Progenitor cell of endocrine pancreas (in vitro differentiated cells): ENCODE measurements around the gene EBF3. TPM values are rescaled to one million over a fixed set of nuclear protein-coding genes. Genes with fewer than 3 reads are reported as not detected.

Source experiments
- DNase-seq: peaks from one replicate; pipeline ENCODE4 v3.0.0; 2021; ENCODE audit warnings: low spot score; ENCODE audit not compliant: unreplicated experiment
- H3K27ac Mint-ChIP-seq: 2 replicates; pipeline ENCODE4 v1.8.0; 2021; ENCODE audit warnings: mild to moderate bottlenecking, moderate library complexity, mixed read lengths
- H3K27me3 Mint-ChIP-seq: 2 replicates; pipeline ENCODE4 v1.8.0; 2021; ENCODE audit warnings: mixed read lengths
- H3K36me3 Mint-ChIP-seq: 2 replicates; pipeline ENCODE4 v1.8.0; 2022; ENCODE audit warnings: mixed read lengths; ENCODE audit not compliant: insufficient read depth
- H3K4me1 Mint-ChIP-seq: 2 replicates; pipeline ENCODE4 v1.8.0; 2021; ENCODE audit warnings: low read depth, mixed read lengths
- H3K4me3 Mint-ChIP-seq: 2 replicates; pipeline ENCODE4 v1.8.0; 2021; ENCODE audit warnings: low read depth, mild to moderate bottlenecking, moderate library complexity, mixed read lengths
- H3K9me3 Mint-ChIP-seq: 2 replicates; pipeline ENCODE4 v1.8.0; 2021; ENCODE audit warnings: low read depth, mixed read lengths
- CTCF ChIP-seq: fragments of 200-600 bp; sonication (generic); IDR thresholded peaks from one replicate; pipeline ENCODE4 v1.5.0; 2021; ENCODE audit warnings: antibody characterized with exemption, mild to moderate bottlenecking; ENCODE audit not compliant: unreplicated experiment
- total RNA-seq: library from RNA; stranded (reverse); gene quantifications from 2 replicates; pipeline ENCODE4 v1.2.1, GENCODE V29; 2021

The EBF3 gene
- total RNA-seq, 1 donor from 2014 or later: 0.19 TPM

GRCh38 chr10:129927351-129928120, 36.5 kb downstream of the EBF3 start:
- TF ChIP-seq CTCF: no peak
- no peaks in the 10 kb centered on the region for H3K9me3 Mint-ChIP-seq
- no peaks in the 10 kb centered on the region for H3K36me3 Mint-ChIP-seq
- peaks cover 70% of the 10 kb centered on the region for H3K27me3 Mint-ChIP-seq
- H3K27ac Mint-ChIP-seq: no peak overlapping the region
- DNase-seq: no peak
- H3K4me1 Mint-ChIP-seq: no peaks in the 10 kb centered on the region
- no peak overlapping the region for H3K4me3 Mint-ChIP-seq

GRCh38 chr10:129926066-129927055, 37.7 kb downstream of the EBF3 start:
- H3K9me3 Mint-ChIP-seq: no peaks in the 10 kb centered on the region
- no peak overlapping the region for H3K4me3 Mint-ChIP-seq
- no peak overlapping the region for H3K27ac Mint-ChIP-seq
- no peak for DNase-seq
- H3K4me1 Mint-ChIP-seq: no peaks in the 10 kb centered on the region
- no peaks in the 10 kb centered on the region for H3K36me3 Mint-ChIP-seq
- no peak for TF ChIP-seq CTCF
- peaks cover 63% of the 10 kb centered on the region for H3K27me3 Mint-ChIP-seq

- no peaks in the 10 kb centered on the region for H3K4me1 Mint-ChIP-seq
- H3K27me3 Mint-ChIP-seq: peaks cover 65% of the 10 kb centered on the region
- TF ChIP-seq CTCF: no peak
- H3K36me3 Mint-ChIP-seq: no peaks in the 10 kb centered on the region
- H3K27ac Mint-ChIP-seq: no peak overlapping the region
- no peaks in the 10 kb centered on the region for H3K9me3 Mint-ChIP-seq
- no peak overlapping the region for H3K4me3 Mint-ChIP-seq
- no peak for DNase-seq
Measured at GRCh38 chr10:129924375-129925085, 39.5 kb downstream of the EBF3 start.

- Mint-ChIP-seq H3K9me3 (no peaks in the 10 kb centered on the region), H3K4me3 (no peak overlapping the region), H3K36me3 (no peaks in the 10 kb centered on the region), H3K27me3 (peaks cover 61% of the 10 kb centered on the region), H3K4me1 (no peaks in the 10 kb centered on the region), H3K27ac (no peak overlapping the region)
- DNase-seq: no peak
- TF ChIP-seq CTCF: no peak
Measured at GRCh38 chr10:129922598-129923123, 41.4 kb downstream of the EBF3 start.
